Panc1 (cell line): ENCODE measurements around the gene SPANXN2.

ENCODE experiments used
- CTCF ChIP-seq: fragments of 450-650 bp; IDR thresholded peaks from 2 replicates; pipeline ENCODE4 v1.5.1; 2017; ENCODE audit warnings: mild to moderate bottlenecking
- POLR2AphosphoS5 ChIP-seq: IDR thresholded peaks from 2 replicates; pipeline ENCODE4 v1.6.1; 2012; ENCODE audit warnings: mild to moderate bottlenecking, low read depth, low read length, moderate library complexity
- REST ChIP-seq, 2 experiments: IDR thresholded peaks; 2 replicates each; pipeline ENCODE4 v1.6.1; 2011 to 2012; ENCODE audit warnings: low read depth in 2 of 2, control low read depth in 1 of 2, low read length in 1 of 2, mild to moderate bottlenecking in 1 of 2, moderate library complexity in 1 of 2; ENCODE audit not compliant: insufficient read depth in 1 of 2
- TCF7L2 ChIP-seq: IDR thresholded peaks from 2 replicates; pipeline ENCODE4 v1.6.1; 2011; ENCODE audit warnings: mild to moderate bottlenecking, low read depth, low read length, inconsistent platforms

DNA sequence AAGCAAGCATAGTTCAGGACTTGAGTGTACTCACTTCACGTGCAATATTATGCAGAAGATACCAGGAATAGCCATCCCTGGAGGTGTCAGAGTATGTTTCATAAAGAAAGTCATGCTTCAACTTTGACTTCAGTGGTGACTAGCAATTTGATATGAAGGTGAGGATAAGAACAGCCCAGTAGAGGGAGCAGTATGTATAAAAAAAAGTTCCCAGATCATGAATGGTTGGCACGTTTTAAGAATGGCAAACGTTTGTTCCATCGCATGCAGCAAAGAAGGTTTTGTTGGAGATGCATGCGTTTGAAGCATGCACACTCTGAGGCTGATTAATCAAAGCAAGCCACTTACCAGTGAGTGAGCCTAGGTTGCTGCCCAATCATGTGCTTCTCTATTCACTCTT lies 51.2 kb downstream of the SPANXN2 start:
- no peak for TF ChIP-seq REST (IDR thresholded peaks at IDR 0.05; ENCODE audit: insufficient read depth in 1 of 2, low read depth in 2 of 2, low read length in 1 of 2)
- peak; percentile 48 for TF ChIP-seq CTCF
- TF ChIP-seq POLR2AphosphoS5 = no peak
- TF ChIP-seq TCF7L2 = no peak
